Esophagus (tissue), 2 donors: ENCODE results near the gene DDIT4L. TPM values are rescaled to one million over a fixed set of nuclear protein-coding genes. Genes with fewer than 3 reads are reported as not detected.

Source experiments
- H3K27ac ChIP-seq, 2 donors: one replicate each; pipeline ENCODE4 v1.5.1; 2013; ENCODE audit warnings: low read depth in 2 of 2, mild to moderate bottlenecking in 2 of 2, inconsistent platforms in 1 of 2, low read length in 1 of 2, moderate library complexity in 1 of 2
- H3K27me3 ChIP-seq, 2 donors: one replicate each; pipeline ENCODE4 v1.6.1; 2013; ENCODE audit warnings: low read length in 2 of 2, control low read depth in 1 of 2, mild to moderate bottlenecking in 1 of 2; ENCODE audit not compliant: insufficient read depth in 2 of 2, control insufficient read depth in 1 of 2
- H3K36me3 ChIP-seq, 2 donors: one replicate each; pipeline ENCODE4 v1.6.1; 2013; ENCODE audit warnings: low read length in 1 of 2; ENCODE audit not compliant: control insufficient read depth in 2 of 2, insufficient read depth in 2 of 2
- H3K4me1 ChIP-seq, 2 donors: one replicate each; pipeline ENCODE4 v1.6.1; 2013; ENCODE audit warnings: low read length in 1 of 2; ENCODE audit not compliant: control insufficient read depth in 2 of 2, insufficient read depth in 2 of 2
- H3K4me3 ChIP-seq, 2 donors: one replicate each; pipeline ENCODE4 v1.5.1; 2013; ENCODE audit warnings: low read length in 2 of 2, mild to moderate bottlenecking in 2 of 2, low read depth in 1 of 2, moderate library complexity in 1 of 2
- H3K9me3 ChIP-seq, 2 donors: one replicate each; pipeline ENCODE4 v1.6.1; 2013; ENCODE audit warnings: mild to moderate bottlenecking in 2 of 2, low read depth in 1 of 2, low read length in 1 of 2, moderate library complexity in 1 of 2; ENCODE audit not compliant: control insufficient read depth in 2 of 2, insufficient read depth in 1 of 2
- WGBS, 2 donors: extraction: QIAGEN DNeasy Blood & Tissue Kit; methylation state at CpG; one replicate each; pipeline ENCODE4 v1.1.7; 2013; 5-methylcytosine and 5-hydroxymethylcytosine counted together
- polyA plus RNA-seq, 2 donors: library from polyadenylated mRNA; stranded (reverse); fragments of 200-250 nt; gene quantifications; one replicate each; pipeline ENCODE4 v1.2.3, GENCODE V29; 2013
- donor health status: healthy with polysubstance abuse.
- donor health status: Bipolar disorder and iron deficiency.

Gene DDIT4L
- polyA plus RNA-seq, 2 donors: 0.12 to 0.27 TPM

- Histone ChIP-seq H3K4me3 (no peak overlapping the region), H3K27me3 (no peaks in the 10 kb centered on the region), H3K27ac (no peak overlapping the region), H3K4me1 (no peaks in the 10 kb centered on the region), H3K36me3 (no peaks in the 10 kb centered on the region), H3K9me3 (no peaks in the 10 kb centered on the region)
- WGBS, 2 donors: 68 to 69% methylated on average over 4 of the region's 4 CpGs
These were observed 20.5 kb downstream of the DDIT4L start for GRCh38 chr4:100169491-100170485.

DNA sequence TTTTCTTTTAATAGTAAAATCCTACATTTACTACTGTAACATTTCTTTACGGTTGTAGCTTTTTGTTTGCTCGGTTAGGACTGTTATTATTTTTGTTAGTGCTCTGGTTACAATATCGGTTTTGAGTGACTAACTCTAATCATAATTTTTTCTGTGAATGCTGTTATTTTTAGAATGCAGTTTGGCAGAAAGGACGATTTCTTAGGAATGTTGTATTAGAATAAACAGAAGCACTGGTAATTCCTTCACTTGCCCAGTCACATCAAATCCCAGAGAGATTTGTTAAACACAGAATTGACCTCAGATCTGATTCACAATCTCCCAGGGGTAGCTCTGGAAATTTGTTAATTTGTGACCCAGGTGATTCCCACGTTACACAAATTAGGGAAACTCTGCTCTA is 21.7 kb downstream of the DDIT4L start:
- 34 to 41% methylated on average over 5 of the region's 5 CpGs for WGBS, 2 donors
- H3K9me3 ChIP-seq: no peaks in the 10 kb centered on the region

DNA sequence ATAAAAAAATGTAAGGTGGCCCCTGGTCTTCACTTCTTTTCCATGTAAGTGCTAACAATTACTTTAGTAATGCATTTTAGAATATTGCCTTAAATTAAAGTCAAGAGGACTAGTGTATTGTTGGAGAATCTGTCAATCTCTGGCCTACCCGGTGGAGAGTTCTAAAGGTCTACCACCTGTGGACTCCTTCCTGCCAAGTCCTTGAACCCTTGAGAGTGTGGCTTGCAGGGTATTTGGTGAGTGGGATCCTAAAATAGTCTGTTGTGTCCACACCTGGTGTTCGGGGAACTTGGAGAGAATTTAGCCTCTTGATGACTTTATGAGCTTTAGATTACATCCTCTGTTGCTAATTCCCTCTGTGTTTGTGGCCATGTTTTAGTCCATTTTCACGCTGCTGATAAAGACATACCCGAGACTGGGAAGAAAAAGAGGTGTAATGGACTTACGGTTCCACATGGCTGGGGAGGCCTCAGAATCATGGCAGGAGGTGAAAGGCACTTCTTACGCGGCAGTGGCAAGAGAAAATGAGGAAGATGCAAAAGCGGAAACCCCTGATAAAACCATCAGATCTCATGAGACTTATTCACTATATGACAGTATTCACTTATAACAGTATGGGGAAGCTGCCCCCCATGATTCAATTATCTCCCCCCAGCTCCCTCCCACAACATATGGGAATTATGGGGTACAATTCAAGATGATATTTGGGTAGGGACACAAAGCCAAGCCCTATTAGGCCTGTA is 23.8 kb downstream of the DDIT4L start:
- Histone ChIP-seq H3K4me1 (no peaks in the 10 kb centered on the region), H3K9me3 (peaks cover 0 to 2% of the 10 kb centered on the region in 2 donors), H3K27ac (no peak overlapping the region), H3K27me3 (no peaks in the 10 kb centered on the region), H3K4me3 (no peak overlapping the region), H3K36me3 (no peaks in the 10 kb centered on the region)
- WGBS, 2 donors: 88 to 90% methylated on average over 8 of the region's 8 CpGs

More for the DNA sequence above, 21.7 kb downstream of the DDIT4L start:
- Histone ChIP-seq H3K36me3 (no peaks in the 10 kb centered on the region), H3K4me3 (no peak overlapping the region), H3K27ac (no peak overlapping the region), H3K27me3 (no peaks in the 10 kb centered on the region), H3K4me1 (no peaks in the 10 kb centered on the region)

- Histone ChIP-seq H3K4me3 (no peak overlapping the region), H3K36me3 (no peaks in the 10 kb centered on the region), H3K27ac (no peak overlapping the region), H3K4me1 (no peaks in the 10 kb centered on the region), H3K9me3 (peaks cover 0 to 2% of the 10 kb centered on the region in 2 donors), H3K27me3 (no peaks in the 10 kb centered on the region)
- WGBS, 2 donors: 53 to 57% methylated on average over 1 of the region's 1 CpG
These were observed 24.5 kb downstream of the DDIT4L start for GRCh38 chr4:100165809-100166208.

DNA sequence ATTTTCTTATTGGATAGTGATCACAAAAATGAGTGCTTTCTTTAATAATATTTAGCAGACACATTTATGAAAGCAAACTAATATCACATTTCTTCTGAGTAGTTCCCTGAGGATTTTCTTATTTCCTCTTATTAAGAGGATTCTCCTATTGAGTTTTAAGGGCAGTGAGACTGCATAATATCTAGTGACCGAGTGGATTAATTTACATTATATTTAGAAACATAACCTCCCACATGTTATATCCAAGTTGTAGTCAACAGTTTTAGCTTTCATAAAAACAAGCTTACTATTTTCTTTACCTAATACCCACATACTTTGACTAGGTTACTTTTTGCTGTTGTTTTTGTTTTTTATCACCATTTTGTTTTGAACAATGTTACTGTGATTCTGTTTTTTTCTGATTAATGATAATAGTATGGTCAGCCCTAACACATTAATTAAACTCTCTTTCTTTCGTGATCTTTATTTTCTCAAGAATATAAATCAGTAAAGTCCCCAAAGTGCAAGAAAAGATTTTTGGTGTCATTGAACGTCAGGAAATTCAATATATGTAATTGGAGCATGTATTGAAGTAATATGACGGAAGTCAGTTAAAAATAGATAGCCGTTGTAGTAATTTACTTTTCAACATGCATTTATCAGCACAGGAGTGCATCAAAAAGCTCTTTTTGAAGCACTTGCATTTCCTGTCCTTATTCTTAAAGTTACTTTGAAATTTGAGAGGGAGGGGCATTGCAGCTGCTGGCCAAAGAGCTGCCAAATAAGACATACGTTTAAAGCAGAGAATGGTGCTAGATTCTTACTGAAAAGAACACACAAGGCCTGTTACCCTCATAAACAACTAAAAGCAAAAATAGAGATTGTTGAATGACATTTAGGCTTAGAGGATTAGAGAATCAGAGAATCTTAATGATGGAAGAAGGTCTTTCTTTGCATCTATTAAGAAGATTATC is 25.2 kb downstream of the DDIT4L start:
- WGBS, 2 donors: 66% methylated on average over 6 of the region's 6 CpGs
- no peaks in the 10 kb centered on the region for H3K27me3 ChIP-seq

DNA sequence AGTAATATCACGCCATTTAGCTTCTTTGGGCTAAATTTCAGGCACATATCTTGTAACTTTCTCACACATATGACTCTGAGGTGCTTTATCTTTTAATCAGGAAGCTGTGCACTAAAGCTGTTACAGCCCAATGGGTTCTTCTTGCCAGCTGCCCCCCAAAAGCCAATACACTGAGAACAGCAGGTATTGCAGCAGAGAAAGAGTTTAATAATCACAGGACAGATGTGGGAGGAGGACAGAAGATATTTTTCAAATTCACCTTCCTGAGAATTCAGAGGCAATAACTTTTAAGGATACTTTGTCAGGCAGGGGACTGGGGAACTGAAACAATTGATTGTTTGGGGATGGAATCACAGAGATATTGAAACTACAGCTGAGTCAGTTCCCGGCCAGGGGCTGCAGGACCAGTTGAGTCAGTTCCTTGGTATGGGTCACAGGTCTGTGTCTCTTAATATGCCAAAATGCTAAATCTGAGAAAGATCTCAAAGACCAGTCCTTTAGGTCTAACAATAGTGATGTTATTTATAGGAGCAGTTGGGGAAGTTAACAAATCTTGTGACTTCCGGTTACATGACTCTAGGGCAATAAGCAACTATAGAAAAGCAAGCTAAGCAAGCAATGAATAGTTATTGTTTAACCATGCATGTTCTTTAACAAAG is 28.1 kb downstream of the DDIT4L start:
- peaks cover 0 to 2% of the 10 kb centered on the region in 2 donors for H3K9me3 ChIP-seq
- WGBS, 2 donors: 53 to 62% methylated on average over 3 of the region's 3 CpGs
- no peaks in the 10 kb centered on the region for H3K4me1 ChIP-seq
- no peaks in the 10 kb centered on the region for H3K36me3 ChIP-seq
- H3K4me3 ChIP-seq: no peak overlapping the region
- H3K27ac ChIP-seq: no peak overlapping the region
- no peaks in the 10 kb centered on the region for H3K27me3 ChIP-seq

More for the DNA sequence above, 25.2 kb downstream of the DDIT4L start:
- no peaks in the 10 kb centered on the region for H3K4me1 ChIP-seq
- no peak overlapping the region for H3K27ac ChIP-seq
- no peaks in the 10 kb centered on the region for H3K36me3 ChIP-seq
- peaks cover 0 to 2% of the 10 kb centered on the region in 2 donors for H3K9me3 ChIP-seq
- no peak overlapping the region for H3K4me3 ChIP-seq

DNA sequence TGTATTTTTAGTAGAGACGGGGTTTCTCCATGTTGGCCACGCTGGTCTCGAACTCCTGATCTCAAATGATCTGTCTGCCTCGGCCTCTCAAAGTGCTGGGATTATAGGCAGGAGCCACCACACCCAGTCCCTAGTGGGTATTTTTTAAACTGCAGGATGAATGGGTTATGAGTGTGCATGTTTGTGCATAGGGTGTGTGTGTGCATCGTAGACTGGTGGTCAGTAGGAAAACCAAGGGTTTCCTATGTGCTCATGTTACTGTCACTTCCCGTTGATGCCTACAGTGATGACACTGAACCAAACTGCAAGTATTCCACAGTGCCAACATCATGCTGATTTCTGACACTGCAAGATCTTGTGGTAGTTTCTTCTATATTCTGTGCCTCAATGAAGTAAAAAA is 41.1 kb downstream of the DDIT4L start:
- H3K36me3 ChIP-seq: no peaks in the 10 kb centered on the region

GRCh38 chr4:100147684-100148083 is 42.6 kb downstream of the DDIT4L start:
- 50% methylated on average over 1 of the region's 1 CpG for WGBS, 2 donors
- Histone ChIP-seq H3K36me3 (no peaks in the 10 kb centered on the region), H3K4me3 (no peak overlapping the region), H3K27ac (no peak overlapping the region), H3K4me1 (no peaks in the 10 kb centered on the region), H3K9me3 (no peaks in the 10 kb centered on the region), H3K27me3 (no peaks in the 10 kb centered on the region)

More for the DNA sequence above, 41.1 kb downstream of the DDIT4L start:
- WGBS, 2 donors: 93 to 94% methylated on average over 6 of the region's 6 CpGs
- no peak overlapping the region for H3K4me3 ChIP-seq
- H3K27me3 ChIP-seq: no peaks in the 10 kb centered on the region
- H3K4me1 ChIP-seq: no peaks in the 10 kb centered on the region
- no peaks in the 10 kb centered on the region for H3K9me3 ChIP-seq
- no peak overlapping the region for H3K27ac ChIP-seq
